MM.1S (cell line): ENCODE results near the gene MRGPRG.

Experiments
- CTCF ChIP-seq: fragments of 300-600 bp; sonication (generic); IDR thresholded peaks from 2 replicates; pipeline ENCODE4 v1.5.1; 2016; ENCODE audit warnings: antibody characterized with exemption, low read length, mixed read lengths
- EZH2 ChIP-seq: fragments of 300-600 bp; sonication (generic); optimal IDR thresholded peaks from 2 replicates; pipeline ENCODE3; 2017; ENCODE audit warnings: low read depth, mild to moderate bottlenecking, antibody characterized with exemption, low read length, mixed read lengths
- EZH2phosphoT487 ChIP-seq: fragments of 300-600 bp; sonication (generic); IDR thresholded peaks from 2 replicates; pipeline ENCODE4 v1.6.1; 2018; ENCODE audit warnings: antibody characterized with exemption, low read length

GRCh38 chr11:3176487-3176886, 42.1 kb downstream of the MRGPRG start:
- no peak for TF ChIP-seq CTCF
- TF ChIP-seq EZH2 = no peak
- TF ChIP-seq EZH2phosphoT487 = no peak
